GM18867 (cell line): ENCODE results near the gene OR10K1.
"Not testable (repeated sequence)": the region's sequence is repeated elsewhere in the genome, so short reads cannot be mapped to it uniquely, and the experiment has no call there.

Experiments
- ATAC-seq: cut with Tn5 transposase; IDR thresholded peaks from one replicate; pipeline ENCODE4 v1.9.1; 2021; ENCODE audit warnings: mild to moderate bottlenecking, moderate library complexity; ENCODE audit not compliant: unreplicated experiment

Gene OR10K1

GRCh38 chr1:158461534-158461933 is at the start of gene OR10K1:
Gene OR10K1, plus strand, starts transcription at chr1:158461834. Its CDS starts 3,728 bp downstream, at chr1:158465562.
- ATAC-seq, result no peak

GRCh38 chr1:158414651-158415345 is 46.8 kb upstream of the OR10K1 start:
- ATAC-seq, result no peak

GRCh38 chr1:158417586-158417985 is 44.0 kb upstream of the OR10K1 start:
- ATAC-seq, result no peak

GRCh38 chr1:158422212-158422611 is 39.4 kb upstream of the OR10K1 start:
- no peak for ATAC-seq

- ATAC-seq, result no peak
Observed at GRCh38 chr1:158425027-158425426, 36.6 kb upstream of the OR10K1 start.

- ATAC-seq, result no peak
Observed at GRCh38 chr1:158426137-158426536, 35.5 kb upstream of the OR10K1 start, which contains the start of gene OR10K2. Gene OR10K2, minus strand, starts transcription at chr1:158426237. Its CDS starts 5,371 bp downstream, at chr1:158420866.

GRCh38 chr1:158430163-158430562 is 31.5 kb upstream of the OR10K1 start:
- ATAC-seq, result not testable (repeated sequence)

- ATAC-seq, result no peak
Observed at GRCh38 chr1:158434741-158435140, 26.9 kb upstream of the OR10K1 start.

- ATAC-seq, result no peak
Observed at GRCh38 chr1:158445376-158445775, 16.3 kb upstream of the OR10K1 start.

- ATAC-seq, result no peak
Observed at GRCh38 chr1:158454537-158454936, 7.1 kb upstream of the OR10K1 start.

- ATAC-seq, result no peak
Observed at GRCh38 chr1:158457246-158457645, 4.4 kb upstream of the OR10K1 start.

- no peak for ATAC-seq
Observed at GRCh38 chr1:158458263-158458662, 3.4 kb upstream of the OR10K1 start.

- no peak for ATAC-seq
Observed at GRCh38 chr1:158471920-158472319, 10.3 kb downstream of the OR10K1 start, which contains the start of gene OR10R2. Gene OR10R2, plus strand, starts transcription at chr1:158472220. Its CDS starts 106 bp downstream, at chr1:158472326.

- no peak for ATAC-seq
Observed at GRCh38 chr1:158485455-158485854, 23.8 kb downstream of the OR10K1 start.

GRCh38 chr1:158491316-158491715 is 29.7 kb downstream of the OR10K1 start:
- ATAC-seq, result no peak

- no peak for ATAC-seq
Observed at GRCh38 chr1:158493054-158493453, 31.4 kb downstream of the OR10K1 start.

GRCh38 chr1:158494796-158495195 is 33.2 kb downstream of the OR10K1 start:
- no peak for ATAC-seq

- ATAC-seq, result no peak
Observed at GRCh38 chr1:158496374-158496773, 34.7 kb downstream of the OR10K1 start.

GRCh38 chr1:158506369-158506987 is 44.8 kb downstream of the OR10K1 start:
- ATAC-seq, result peak; percentile 66

- no peak for ATAC-seq
Observed at GRCh38 chr1:158507511-158507910, 45.9 kb downstream of the OR10K1 start.

GRCh38 chr1:158509471-158510156 is 48.0 kb downstream of the OR10K1 start:
- ATAC-seq, result no peak

GRCh38 chr1:158516966-158517365 is 55.3 kb downstream of the OR10K1 start:
- no peak for ATAC-seq
